Activated gamma-delta T cell treated with Interleukin-2 at 50 U/mL for 16 hours (primary cell): Measurements from ENCODE around the gene DENND4A.
"Not testable (repeated sequence)": the region's sequence is repeated elsewhere in the genome, so short reads cannot be mapped to it uniquely, and the experiment has no call there.

ENCODE experiments used
- DNase-seq: peaks from one replicate; pipeline ENCODE4 v3.0.0-alpha.2; 2020

DENND4A gene

GRCh38 chr15:65787260-65787659 is 4.8 kb downstream of the DENND4A start:
- DNase-seq = no peak

DNA sequence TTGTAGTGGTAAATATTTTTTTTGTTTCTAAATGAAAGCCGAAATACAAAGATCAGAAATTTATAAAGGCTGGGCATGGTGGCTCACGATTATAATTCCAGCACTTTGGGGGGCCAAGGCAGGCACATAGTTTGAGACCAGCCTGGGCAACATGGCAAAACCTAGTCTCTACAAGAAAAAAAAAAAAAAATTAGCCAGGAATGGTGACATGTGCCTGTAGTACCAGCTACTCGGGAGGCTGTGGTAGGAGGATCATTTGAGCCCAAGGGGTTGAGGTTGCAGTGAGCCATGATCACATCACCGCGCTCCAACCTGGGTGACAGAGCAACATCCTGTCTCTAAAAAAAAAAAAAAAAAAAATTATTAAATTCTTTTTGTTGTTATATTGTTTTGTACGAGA is 6.9 kb downstream of the DENND4A start:
- DNase-seq = no peak

GRCh38 chr15:65783872-65784271 is 8.2 kb downstream of the DENND4A start:
- DNase-seq = no peak

GRCh38 chr15:65782096-65782495 is 10.0 kb downstream of the DENND4A start:
- DNase-seq = no peak

DNA sequence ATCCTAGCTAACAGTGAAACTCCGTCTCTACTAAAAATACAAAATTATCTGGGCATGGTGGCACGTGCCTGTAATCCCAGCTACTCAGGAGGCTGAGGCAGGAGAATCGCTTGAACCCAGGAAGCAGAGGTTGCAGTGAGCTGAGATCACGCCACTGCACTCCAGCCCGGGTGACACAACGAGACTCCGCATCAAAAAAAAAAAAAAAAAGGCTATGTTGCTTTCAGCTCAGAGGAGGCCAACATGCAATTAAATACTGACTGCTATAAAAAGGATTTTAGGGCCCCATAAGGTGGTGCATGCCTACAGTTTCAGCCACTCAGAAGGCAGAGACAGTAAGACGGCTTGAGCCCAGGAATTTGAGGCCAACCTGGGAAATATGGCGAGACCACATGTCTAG is 13.4 kb downstream of the DENND4A start:
- DNase-seq = not testable (repeated sequence)

DNA sequence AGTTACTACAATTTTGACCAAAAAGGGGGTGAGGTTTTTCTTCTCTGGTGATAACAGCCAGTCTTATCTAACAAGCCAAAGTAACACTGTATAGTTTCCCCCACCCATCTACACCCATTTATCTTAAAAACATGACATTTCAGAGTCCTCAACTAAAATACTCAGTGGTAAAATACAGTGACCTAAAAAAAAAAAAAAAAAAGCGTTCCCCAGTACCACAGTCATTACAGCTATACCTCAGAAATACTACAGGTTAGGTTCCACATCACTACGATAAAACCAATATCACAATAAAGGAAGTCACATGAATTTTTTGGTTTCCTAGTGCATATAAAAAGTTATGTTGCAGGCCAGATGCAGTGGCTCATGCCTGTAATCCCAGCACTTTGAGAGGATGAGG is 13.8 kb downstream of the DENND4A start:
- no peak for DNase-seq

DNA sequence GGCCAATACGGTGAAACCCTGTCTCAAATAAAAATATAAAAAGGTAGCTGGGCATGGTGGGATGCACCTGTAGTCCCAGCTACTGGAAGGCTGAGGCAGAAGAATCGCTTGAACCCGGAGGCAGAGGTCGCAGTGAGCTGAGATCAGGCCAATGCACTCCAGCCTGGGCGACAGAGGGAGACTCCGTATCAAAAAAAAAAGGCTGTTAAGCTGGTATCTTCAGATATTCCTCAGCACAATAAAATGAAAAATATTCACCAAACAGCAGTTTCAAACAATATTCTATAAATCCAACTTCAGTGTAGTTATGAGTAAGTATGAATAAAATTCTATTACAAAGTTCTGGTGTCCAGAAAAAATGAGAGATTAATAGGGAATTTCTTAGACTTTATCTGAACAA is 14.2 kb downstream of the DENND4A start:
- no peak for DNase-seq

- no peak for DNase-seq
These were observed 15.0 kb downstream of the DENND4A start for GRCh38 chr15:65777053-65777452.

GRCh38 chr15:65773386-65774111 is 18.5 kb downstream of the DENND4A start:
- no peak for DNase-seq

- DNase-seq = no peak
These were observed 19.2 kb downstream of the DENND4A start for GRCh38 chr15:65772930-65773329.

GRCh38 chr15:65771870-65772269 is 20.2 kb downstream of the DENND4A start:
- no peak for DNase-seq

- no peak for DNase-seq
These were observed 22.6 kb downstream of the DENND4A start for GRCh38 chr15:65769482-65769881.

- no peak for DNase-seq
These were observed 24.2 kb downstream of the DENND4A start for GRCh38 chr15:65767895-65768294.

DNA sequence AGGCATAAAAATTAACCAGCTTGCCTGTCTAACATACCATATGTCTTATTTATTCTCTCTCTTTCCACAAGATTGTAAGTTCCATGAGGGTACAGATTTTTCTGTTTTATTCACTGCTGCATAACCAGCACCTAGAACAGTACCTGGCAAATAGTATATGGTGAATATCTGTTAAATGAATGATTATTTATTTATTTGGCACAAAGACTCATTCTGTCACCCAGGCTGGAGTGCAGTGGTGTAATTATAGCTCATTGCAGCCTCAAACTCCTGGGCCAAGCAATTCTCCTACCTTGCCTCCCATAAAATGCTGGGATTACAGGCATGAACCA is 24.9 kb downstream of the DENND4A start:
- no peak for DNase-seq

DNA sequence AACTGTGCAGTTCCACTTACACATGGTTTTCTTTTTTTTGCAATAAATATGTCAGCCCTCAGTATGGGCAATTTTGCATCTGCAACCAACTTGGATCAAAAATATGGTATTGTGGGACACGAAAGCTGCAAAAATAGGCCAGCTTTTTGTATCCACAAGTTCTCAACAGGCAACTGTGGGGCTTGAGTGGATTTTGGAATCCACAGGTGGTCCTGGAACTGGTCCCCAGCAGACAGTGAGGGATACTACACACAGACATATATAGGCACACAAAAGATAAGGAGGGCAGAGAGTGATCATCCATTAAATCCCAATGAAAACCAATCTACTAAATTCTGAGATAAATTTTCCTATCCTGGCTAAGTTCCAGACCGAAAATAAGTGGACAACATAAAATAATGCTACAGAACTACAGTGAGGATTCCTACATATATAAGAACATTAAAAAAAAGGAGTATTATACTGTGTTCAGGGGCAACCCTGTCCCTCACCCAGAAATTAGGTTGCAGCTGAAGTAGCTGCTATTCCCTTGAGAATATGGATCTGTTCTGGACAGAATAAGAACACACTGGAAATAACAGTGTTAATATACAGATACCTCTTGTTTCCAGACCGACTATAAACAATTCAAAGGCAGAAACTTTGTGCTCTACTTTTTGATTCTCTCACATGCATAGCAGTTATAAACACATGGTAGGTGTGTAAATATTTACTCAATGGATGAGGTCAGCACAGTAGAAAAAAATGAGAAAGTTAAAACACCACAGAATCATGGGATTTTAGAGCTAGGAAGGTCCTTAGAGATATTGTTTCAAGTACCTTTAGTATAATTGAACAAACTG is 25.4 kb downstream of the DENND4A start:
- no peak for DNase-seq

GRCh38 chr15:65765106-65765505 is 27.0 kb downstream of the DENND4A start:
- no peak for DNase-seq

DNA sequence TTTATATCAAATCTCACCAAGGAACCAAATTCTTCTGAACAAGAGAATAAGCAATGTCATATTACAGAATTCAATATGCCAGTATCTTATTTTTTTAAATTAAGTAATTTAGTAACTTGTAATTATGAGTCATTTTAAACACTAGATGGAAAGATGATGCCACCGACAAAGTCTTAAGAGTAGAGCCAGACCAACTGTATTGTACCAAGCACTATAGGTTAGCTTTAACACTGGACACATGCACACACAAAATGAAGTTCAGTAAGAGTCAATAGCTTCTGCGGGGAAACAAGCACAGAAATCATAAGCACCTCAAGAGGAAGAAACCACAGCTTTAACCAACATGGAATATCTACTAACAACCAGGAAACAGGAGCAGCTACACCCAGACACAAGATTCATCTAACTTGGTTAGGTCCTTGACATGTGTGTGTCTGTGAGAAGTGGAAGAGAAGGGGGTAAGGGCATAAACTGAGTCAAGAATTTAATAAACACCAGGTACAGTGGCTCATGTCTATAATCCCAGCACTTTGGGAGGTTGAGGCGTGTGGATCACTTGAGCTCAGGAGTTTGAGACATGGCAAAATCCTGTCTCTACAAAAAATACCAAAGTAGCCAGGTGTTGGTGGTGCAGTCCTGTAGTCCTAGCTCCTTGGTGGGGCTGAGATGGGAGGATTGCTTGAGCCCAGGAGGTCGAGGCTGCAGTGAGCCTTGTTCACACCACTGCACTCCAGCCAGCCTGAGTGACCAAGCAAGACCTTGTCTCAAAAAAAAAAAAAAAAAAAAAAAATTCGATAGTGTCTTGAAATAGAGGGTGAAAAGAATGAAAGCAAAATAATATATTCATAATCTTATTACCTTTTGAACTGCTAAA is 28.9 kb downstream of the DENND4A start:
- no peak for DNase-seq

GRCh38 chr15:65762399-65762798 is 29.7 kb downstream of the DENND4A start:
- no peak for DNase-seq

DNA sequence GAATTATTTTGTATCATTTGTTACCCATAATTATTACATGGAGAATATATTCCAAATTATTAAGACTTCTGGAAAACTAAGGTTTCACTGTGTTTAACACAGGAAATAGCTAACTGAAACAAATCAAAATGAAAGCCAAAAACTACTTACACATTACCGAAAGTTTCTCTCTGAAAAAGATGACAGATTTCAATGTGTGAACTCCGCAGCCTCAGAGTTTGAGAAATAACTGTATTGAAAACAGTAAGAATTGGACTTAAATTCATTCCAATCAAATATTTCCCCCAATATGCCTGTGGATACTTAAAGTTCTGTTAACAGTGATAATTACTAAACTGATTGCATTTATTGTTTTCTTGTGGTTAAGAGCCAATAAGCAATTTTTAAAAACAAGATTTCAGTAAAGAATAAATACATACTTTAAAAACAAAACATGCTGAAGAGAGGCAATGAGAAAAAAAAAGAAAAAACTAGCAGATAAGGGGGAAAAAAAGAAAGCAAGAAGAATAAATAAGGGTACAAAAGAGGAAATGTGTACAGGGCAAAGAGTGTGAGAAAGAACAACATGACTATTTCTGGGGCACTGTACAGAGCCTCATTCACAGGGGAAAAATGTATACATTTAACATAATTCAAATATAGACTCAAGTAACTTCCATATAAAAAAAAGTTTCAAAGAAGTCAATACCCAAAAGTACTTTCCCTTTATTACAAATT is 30.7 kb downstream of the DENND4A start:
- DNase-seq = no peak

DNA sequence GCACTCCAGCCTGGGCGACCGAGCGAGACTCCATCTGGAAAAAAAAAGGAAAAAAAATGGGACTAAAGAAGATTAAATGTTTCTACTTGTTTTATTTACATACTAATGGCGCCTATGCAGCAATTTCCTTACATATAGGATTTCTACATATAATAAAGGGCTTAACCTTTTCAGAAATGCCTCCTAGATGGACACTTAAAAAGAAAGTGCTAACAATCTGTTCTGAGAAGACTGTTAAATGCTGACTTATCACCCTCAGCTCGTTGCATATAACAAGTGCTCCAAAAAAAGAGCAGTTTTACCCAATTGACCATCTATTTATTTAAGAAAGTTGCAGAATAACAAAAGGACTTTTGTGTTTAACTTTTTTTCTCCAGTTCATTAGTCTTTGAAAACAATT is 32.7 kb downstream of the DENND4A start:
- DNase-seq = no peak

DNA sequence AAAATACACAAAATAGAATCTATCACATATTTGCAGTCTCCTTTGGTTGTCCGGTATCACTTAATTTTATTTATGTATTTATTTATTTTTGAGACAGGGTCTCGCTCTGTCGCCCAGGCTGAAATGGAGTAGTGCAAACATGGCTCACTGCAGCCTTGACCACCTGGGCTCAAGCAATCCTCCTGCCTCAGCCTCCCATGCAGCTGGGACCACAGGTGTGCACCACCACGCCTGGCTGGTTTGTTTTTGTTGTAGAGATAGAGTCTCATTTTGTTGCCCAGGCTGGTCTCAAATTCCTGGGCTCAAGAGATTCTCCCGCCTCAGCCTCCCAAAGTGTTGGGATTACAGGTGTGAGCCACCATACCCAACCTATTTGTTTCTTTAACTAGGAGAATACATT is 33.9 kb downstream of the DENND4A start:
- DNase-seq = no peak

GRCh38 chr15:65757256-65757655 is 34.8 kb downstream of the DENND4A start:
- no peak for DNase-seq

- no peak for DNase-seq
These were observed 39.9 kb downstream of the DENND4A start for GRCh38 chr15:65752151-65752700.
